Measurements from ENCODE around the gene B3GNT5. TPM values are rescaled to one million over a fixed set of nuclear protein-coding genes. Genes with fewer than 3 reads are reported as not detected.

B3GNT5 gene
- total RNA-seq, 1 donor from 2014 or later: 2.9 TPM

GRCh38 chr3:183265157-183265642, 12.1 kb downstream of the B3GNT5 start:
- no peaks in the 10 kb centered on the region for H3K36me3 Mint-ChIP-seq (ENCODE audit: unreplicated experiment)
- H3K4me3 Mint-ChIP-seq (ENCODE audit: unreplicated experiment): no peak overlapping the region
- no peak overlapping the region for H3K27ac Mint-ChIP-seq (ENCODE audit: unreplicated experiment)
- DNase-seq: no peak
- no peak for TF ChIP-seq CTCF (IDR thresholded peaks at IDR 0.05; ENCODE audit: partially characterized antibody, unreplicated experiment)
- H3K4me1 Mint-ChIP-seq (ENCODE audit: low read depth, unreplicated experiment): peaks cover 4% of the 10 kb centered on the region
- H3K27me3 Mint-ChIP-seq (ENCODE audit: unreplicated experiment): no peaks in the 10 kb centered on the region
- H3K9me3 Mint-ChIP-seq (ENCODE audit: unreplicated experiment): no peaks in the 10 kb centered on the region

GRCh38 chr3:183265834-183266417, 12.9 kb downstream of the B3GNT5 start:
- H3K4me3 Mint-ChIP-seq (ENCODE audit: unreplicated experiment): no peak overlapping the region
- DNase-seq: no peak
- H3K27ac Mint-ChIP-seq (ENCODE audit: unreplicated experiment): no peak overlapping the region
- peaks cover 4% of the 10 kb centered on the region for H3K4me1 Mint-ChIP-seq (ENCODE audit: low read depth, unreplicated experiment)
- H3K36me3 Mint-ChIP-seq (ENCODE audit: unreplicated experiment): no peaks in the 10 kb centered on the region
- H3K27me3 Mint-ChIP-seq (ENCODE audit: unreplicated experiment): no peaks in the 10 kb centered on the region
- no peak for TF ChIP-seq CTCF (IDR thresholded peaks at IDR 0.05; ENCODE audit: partially characterized antibody, unreplicated experiment)
- H3K9me3 Mint-ChIP-seq (ENCODE audit: unreplicated experiment): no peaks in the 10 kb centered on the region

GRCh38 chr3:183266454-183266853, 13.4 kb downstream of the B3GNT5 start:
- Mint-ChIP-seq H3K27me3 (ENCODE audit: unreplicated experiment) (no peaks in the 10 kb centered on the region), H3K9me3 (ENCODE audit: unreplicated experiment) (no peaks in the 10 kb centered on the region), H3K27ac (ENCODE audit: unreplicated experiment) (no peak overlapping the region), H3K36me3 (ENCODE audit: unreplicated experiment) (no peaks in the 10 kb centered on the region), H3K4me3 (ENCODE audit: unreplicated experiment) (no peak overlapping the region), H3K4me1 (ENCODE audit: low read depth, unreplicated experiment) (peaks cover 4% of the 10 kb centered on the region)
- no peak for TF ChIP-seq CTCF (IDR thresholded peaks at IDR 0.05; ENCODE audit: partially characterized antibody, unreplicated experiment)
- DNase-seq: no peak

GRCh38 chr3:183267140-183267539, 14.1 kb downstream of the B3GNT5 start:
- Mint-ChIP-seq H3K27me3 (ENCODE audit: unreplicated experiment) (no peaks in the 10 kb centered on the region), H3K4me1 (ENCODE audit: low read depth, unreplicated experiment) (peaks cover 4% of the 10 kb centered on the region), H3K27ac (ENCODE audit: unreplicated experiment) (no peak overlapping the region), H3K9me3 (ENCODE audit: unreplicated experiment) (no peaks in the 10 kb centered on the region), H3K36me3 (ENCODE audit: unreplicated experiment) (no peaks in the 10 kb centered on the region), H3K4me3 (ENCODE audit: unreplicated experiment) (no peak overlapping the region)
- no peak for TF ChIP-seq CTCF (IDR thresholded peaks at IDR 0.05; ENCODE audit: partially characterized antibody, unreplicated experiment)
- no peak for DNase-seq

- no peak for DNase-seq
- no peaks in the 10 kb centered on the region for H3K9me3 Mint-ChIP-seq (ENCODE audit: unreplicated experiment)
- H3K4me3 Mint-ChIP-seq (ENCODE audit: unreplicated experiment): no peak overlapping the region
- H3K27ac Mint-ChIP-seq (ENCODE audit: unreplicated experiment): no peak overlapping the region
- no peaks in the 10 kb centered on the region for H3K36me3 Mint-ChIP-seq (ENCODE audit: unreplicated experiment)
- H3K4me1 Mint-ChIP-seq (ENCODE audit: low read depth, unreplicated experiment): peaks cover 4% of the 10 kb centered on the region
- TF ChIP-seq CTCF (IDR thresholded peaks at IDR 0.05; ENCODE audit: partially characterized antibody, unreplicated experiment): no peak
- H3K27me3 Mint-ChIP-seq (ENCODE audit: unreplicated experiment): no peaks in the 10 kb centered on the region
These were observed 15.3 kb downstream of the B3GNT5 start for GRCh38 chr3:183268366-183268765.
